Spleen (tissue), 11 donors: Measurements from ENCODE around the gene USP49. TPM values are rescaled to one million over a fixed set of nuclear protein-coding genes. Genes with fewer than 3 reads are reported as not detected.

Experiments
- DNase-seq: peaks from one replicate; pipeline ENCODE4 v3.0.0-alpha.2; 2020
- H3K27ac ChIP-seq, 8 donors: fragments of 200-600 bp; sonication (generic) in 7 of 8; 1 replicate in 4 of 8; 2 replicates in 4 of 8; pipeline versions ENCODE4 v1.5.0 to v1.8.0; 2016 to 2021; ENCODE audit warnings: inconsistent platforms in 4 of 8, mild to moderate bottlenecking in 4 of 8, moderate library complexity in 1 of 8
- H3K27me3 ChIP-seq, 7 donors: fragments of 200-600 bp; sonication (generic) in 6 of 7; replicated peaks in 1 of 7; 1 replicate in 4 of 7; 2 replicates in 3 of 7; pipeline versions ENCODE4 v1.5.0 to v1.8.0; 2016 to 2021; ENCODE audit warnings: inconsistent platforms in 3 of 7, mild to moderate bottlenecking in 1 of 7
- H3K36me3 ChIP-seq, 6 donors: fragments of 200-600 bp; sonication (generic) in 5 of 6; 1 replicate in 4 of 6; 2 replicates in 2 of 6; pipeline versions ENCODE4 v1.5.0 to v1.8.0; 2016 to 2021; ENCODE audit warnings: inconsistent platforms in 2 of 6
- H3K4me1 ChIP-seq, 6 donors: fragments of 200-600 bp; sonication (generic) in 5 of 6; 1 replicate in 3 of 6; 2 replicates in 3 of 6; pipeline versions ENCODE4 v1.5.0 to v1.8.0; 2016 to 2021; ENCODE audit warnings: inconsistent platforms in 3 of 6
- H3K4me3 ChIP-seq, 8 donors: fragments of 200-600 bp; sonication (generic) in 7 of 8; 1 replicate in 4 of 8; 2 replicates in 4 of 8; pipeline versions ENCODE4 v1.5.0 to v1.8.0; 2016 to 2021; ENCODE audit warnings: inconsistent platforms in 4 of 8, mild to moderate bottlenecking in 4 of 8, moderate library complexity in 2 of 8
- H3K9me3 ChIP-seq, 8 donors: fragments of 200-600 bp; sonication (generic) in 7 of 8; 1 replicate in 4 of 8; 2 replicates in 4 of 8; pipeline versions ENCODE4 v1.5.0 to v1.8.0; 2016 to 2021; ENCODE audit warnings: inconsistent platforms in 4 of 8
- CTCF ChIP-seq, 11 experiments: fragments of 200-600 bp in 7 of 11; fragments of 450-650 bp in 4 of 11; sonication (generic) in 4 of 11; IDR thresholded peaks in 8 of 11; conservative IDR thresholded peaks in 3 of 11; 1 replicate in 7 of 11; 2 replicates in 4 of 11; pipeline versions ENCODE4 v1.4.0 to v1.8.0; 2016 to 2021; ENCODE audit warnings: antibody characterized with exemption in 11 of 11, inconsistent platforms in 4 of 11, mild to moderate bottlenecking in 1 of 11
- POLR2A ChIP-seq, 3 donors: fragments of 450-650 bp; IDR thresholded peaks; one replicate each; pipeline ENCODE4 v1.5.1; 2017; ENCODE audit warnings: antibody characterized with exemption in 3 of 3, mild to moderate bottlenecking in 1 of 3
- POLR2AphosphoS5 ChIP-seq, 3 donors: sonication (generic); formaldehyde crosslinking; IDR thresholded peaks; one replicate each; pipeline ENCODE4 v1.5.1; 2017; ENCODE audit warnings: antibody characterized with exemption in 3 of 3
- WGBS, 5 donors: extraction: QIAGEN DNeasy Blood & Tissue Kit in 3 of 5; methylation state at CpG; one replicate each; pipeline versions ENCODE4 v1.1.5 to v1.1.7; 2013 to 2018; 5-methylcytosine and 5-hydroxymethylcytosine counted together
- intact Hi-C: fragments of 100-400 bp; cut with DNase I; formaldehyde crosslinking; loops from one replicate; pipeline ENCODE4 v1.15.0; 2023; ENCODE audit warnings: low total_unique reads
- polyA plus RNA-seq, 3 donors: library from polyadenylated mRNA; stranded (reverse); fragments of 200-250 nt; gene quantifications; one replicate each; pipeline ENCODE4 v1.2.1, GENCODE V29; 2013
- total RNA-seq, 7 donors: library from RNA; depleted of rRNA in 3 of 7; stranded (reverse); fragments of >200 nt in 3 of 7; fragmentation: NEBNext Ultra II Directional in 4 of 7; extraction: Animal tissue kit (Norgen Biotek cat#: 25700) in 4 of 7; gene quantifications; one replicate each; pipeline versions ENCODE4 v1.1.0 to v1.2.1, GENCODE V29; 2016 to 2021
- donor health status: healthy with polysubstance abuse.
- donor health status: DM: no; HTN: no; CAD: no; lungs with moderate emphysema.
- donor health status: DM: no; HTN: no; CAD: no.
- donor health status: Bipolar disorder and iron deficiency.
- donor health status: healthy.
- donor health status: DM: no; HTN: no; CAD: no.
- donor health status: DM: yes; HTN: yes; CAD: no.

USP49 gene
- total and polyA plus RNA-seq, 10 donors: 0.35 to 6.8 (median 4.2) TPM

- Histone ChIP-seq H3K9me3 (no peaks in the 10 kb centered on the region), H3K36me3 (no peaks in the 10 kb centered on the region), H3K4me3 (no peak overlapping the region), H3K27me3 (no peaks in the 10 kb centered on the region), H3K27ac (no peak overlapping the region), H3K4me1 (no peaks in the 10 kb centered on the region)
- WGBS, 5 donors: 87 to 95% (median 91%) methylated on average over 5 of the region's 5 CpGs
- intact Hi-C loops: no loop called here
- DNase-seq: no peak
- TF ChIP-seq CTCF (IDR thresholded peaks at IDR 0.05 in 8 of 11, conservative IDR thresholded peaks at IDR 0.05 in 3 of 11): no peak
- TF ChIP-seq POLR2AphosphoS5 (IDR thresholded peaks at IDR 0.05): no peak
- no peak for TF ChIP-seq POLR2A (IDR thresholded peaks at IDR 0.05)
Measured at GRCh38 chr6:41884957-41885356, 10.2 kb downstream of the USP49 start.

DNA sequence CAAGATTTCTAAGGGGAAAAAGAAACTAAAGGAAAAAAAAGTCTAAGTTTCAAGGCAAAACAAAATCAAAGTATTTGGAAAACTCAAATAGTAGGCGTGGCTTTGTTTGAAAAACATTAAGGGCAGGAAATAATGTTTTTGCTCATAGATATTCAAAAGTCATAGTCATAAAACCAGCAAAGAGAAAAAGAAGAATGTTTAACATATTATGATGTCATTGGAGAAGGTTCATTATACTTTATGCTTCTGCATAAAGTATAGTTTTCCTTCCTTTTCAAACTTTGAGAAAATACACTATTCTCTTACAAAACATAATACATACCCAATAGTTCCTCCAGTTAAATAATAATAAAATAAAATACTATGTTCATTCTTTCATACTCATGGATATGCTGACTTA is 13.7 kb downstream of the USP49 start:
- no peak overlapping the region for H3K27ac ChIP-seq
- H3K27me3 ChIP-seq: no peaks in the 10 kb centered on the region
- H3K36me3 ChIP-seq: no peaks in the 10 kb centered on the region
- 91 to 96% (median 94%) methylated on average over 1 of the region's 1 CpG for WGBS, 5 donors
- no peak overlapping the region for H3K4me3 ChIP-seq
- no peak for TF ChIP-seq POLR2A (IDR thresholded peaks at IDR 0.05)
- TF ChIP-seq POLR2AphosphoS5 (IDR thresholded peaks at IDR 0.05): no peak
- no peak for TF ChIP-seq CTCF (IDR thresholded peaks at IDR 0.05 in 8 of 11, conservative IDR thresholded peaks at IDR 0.05 in 3 of 11)
- H3K9me3 ChIP-seq: no peaks in the 10 kb centered on the region
- no peaks in the 10 kb centered on the region for H3K4me1 ChIP-seq
- no peak for DNase-seq
- intact Hi-C loops: no loop called here

- no peaks in the 10 kb centered on the region for H3K27me3 ChIP-seq
- intact Hi-C loops: no loop called here
- DNase-seq: no peak
- TF ChIP-seq POLR2AphosphoS5 (IDR thresholded peaks at IDR 0.05): no peak
- no peak for TF ChIP-seq CTCF (IDR thresholded peaks at IDR 0.05 in 8 of 11, conservative IDR thresholded peaks at IDR 0.05 in 3 of 11)
- no peak for TF ChIP-seq POLR2A (IDR thresholded peaks at IDR 0.05)
- no peaks in the 10 kb centered on the region for H3K9me3 ChIP-seq
- no peak overlapping the region for H3K4me3 ChIP-seq
- H3K4me1 ChIP-seq: peaks cover 0 to 7% (median 0%) of the 10 kb centered on the region in 6 donors
- H3K27ac ChIP-seq: no peak overlapping the region
- 72 to 92% (median 85%) methylated on average over 5 of the region's 5 CpGs for WGBS, 5 donors
- no peaks in the 10 kb centered on the region for H3K36me3 ChIP-seq
Measured at GRCh38 chr6:41878961-41879405, 16.2 kb downstream of the USP49 start.

DNA sequence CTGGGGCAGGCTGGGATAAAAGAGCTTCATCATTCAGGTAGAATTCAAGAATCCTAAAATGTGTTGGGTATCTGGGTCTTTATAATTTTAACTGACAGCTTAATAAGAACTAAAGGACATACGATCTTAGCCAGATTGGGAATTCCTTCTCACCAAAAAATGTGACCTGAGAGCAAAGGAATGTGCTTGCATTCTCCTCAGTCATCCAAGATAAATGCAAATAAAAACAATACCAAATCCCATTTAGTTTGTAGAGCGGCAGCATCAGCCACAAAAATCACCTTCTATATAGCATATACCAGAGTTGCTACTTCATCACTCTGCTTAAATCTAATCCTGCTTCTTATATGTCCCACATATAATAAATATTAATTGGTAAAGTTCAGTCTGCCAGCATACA is 16.9 kb downstream of the USP49 start:
- Histone ChIP-seq H3K9me3 (no peaks in the 10 kb centered on the region), H3K4me3 (no peak overlapping the region), H3K36me3 (no peaks in the 10 kb centered on the region), H3K27ac (no peak overlapping the region), H3K4me1 (peaks cover 0 to 7% (median 0%) of the 10 kb centered on the region in 6 donors), H3K27me3 (no peaks in the 10 kb centered on the region)
- 91 to 98% (median 94%) methylated on average over 2 of the region's 2 CpGs for WGBS, 5 donors
- intact Hi-C loops: no loop called here
- no peak for TF ChIP-seq POLR2A (IDR thresholded peaks at IDR 0.05)
- TF ChIP-seq POLR2AphosphoS5 (IDR thresholded peaks at IDR 0.05): no peak
- no peak for TF ChIP-seq CTCF (IDR thresholded peaks at IDR 0.05 in 8 of 11, conservative IDR thresholded peaks at IDR 0.05 in 3 of 11)
- DNase-seq: no peak
